Measurements from ENCODE around the gene CD8B.

The CD8B gene

GRCh38 chr2:86793752-86794151 is 67.9 kb downstream of the CD8B start:
- DNase-seq = peak; percentile 28

GRCh38 chr2:86791573-86791972 is 70.1 kb downstream of the CD8B start:
- peak; percentile 21 for DNase-seq

GRCh38 chr2:86790676-86791572 is 70.8 kb downstream of the CD8B start, which contains the start of gene CD8A:
Gene CD8A, minus strand, starts transcription at chr2:86790913. Its CDS starts 88 bp downstream, at chr2:86790825.
- peak; percentile 79 for DNase-seq

DNA sequence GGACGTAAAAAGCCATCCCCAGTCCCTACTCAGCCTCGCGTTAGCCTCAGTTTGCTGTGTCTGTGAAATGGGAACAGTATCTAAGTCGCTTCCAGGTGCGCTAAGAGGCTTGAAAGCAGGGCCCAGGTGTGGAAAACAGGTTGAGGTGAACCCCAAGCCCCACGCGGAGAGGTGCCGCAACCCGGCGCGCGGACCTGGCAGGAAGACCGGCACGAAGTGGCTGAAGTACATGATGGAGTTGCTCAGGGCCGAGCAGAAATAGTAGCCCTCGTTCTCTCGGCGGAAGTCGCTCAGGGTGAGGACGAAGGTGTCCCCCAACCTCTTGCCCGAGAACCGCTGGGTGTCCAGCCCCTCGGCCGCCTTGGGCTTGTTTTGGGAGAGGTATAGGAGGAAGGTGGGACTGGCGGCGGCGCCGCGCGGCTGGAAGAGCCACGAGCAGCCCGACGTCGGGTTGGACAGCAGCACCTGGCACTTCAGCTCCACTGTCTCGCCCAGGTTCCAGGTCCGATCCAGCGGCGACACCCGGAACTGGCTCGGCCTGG is 71.5 kb downstream of the CD8B start:
- DNase-seq = peak; percentile 36

DNA sequence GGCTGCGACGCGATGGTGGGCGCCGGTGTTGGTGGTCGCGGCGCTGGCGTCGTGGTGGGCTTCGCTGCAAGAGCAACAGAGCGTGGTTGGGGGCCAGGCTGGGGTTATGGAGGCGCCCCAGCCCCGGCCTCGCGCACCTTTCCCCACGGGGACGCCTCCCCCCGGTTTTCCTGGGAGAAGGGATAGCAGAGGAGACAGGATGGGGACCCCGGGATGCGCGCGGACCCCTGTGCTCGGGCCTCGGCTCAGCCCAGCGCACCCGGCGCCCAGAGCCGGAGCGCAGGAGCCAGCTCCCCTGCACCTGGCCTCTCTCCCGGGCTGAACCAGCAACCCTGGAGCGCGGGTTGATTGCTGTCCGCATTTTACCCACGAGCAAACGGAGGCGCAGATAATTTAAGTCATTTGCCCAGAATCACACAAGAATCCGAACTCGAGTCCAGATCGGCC is 72.0 kb downstream of the CD8B start:
- DNase-seq = peak; percentile 31

DNA sequence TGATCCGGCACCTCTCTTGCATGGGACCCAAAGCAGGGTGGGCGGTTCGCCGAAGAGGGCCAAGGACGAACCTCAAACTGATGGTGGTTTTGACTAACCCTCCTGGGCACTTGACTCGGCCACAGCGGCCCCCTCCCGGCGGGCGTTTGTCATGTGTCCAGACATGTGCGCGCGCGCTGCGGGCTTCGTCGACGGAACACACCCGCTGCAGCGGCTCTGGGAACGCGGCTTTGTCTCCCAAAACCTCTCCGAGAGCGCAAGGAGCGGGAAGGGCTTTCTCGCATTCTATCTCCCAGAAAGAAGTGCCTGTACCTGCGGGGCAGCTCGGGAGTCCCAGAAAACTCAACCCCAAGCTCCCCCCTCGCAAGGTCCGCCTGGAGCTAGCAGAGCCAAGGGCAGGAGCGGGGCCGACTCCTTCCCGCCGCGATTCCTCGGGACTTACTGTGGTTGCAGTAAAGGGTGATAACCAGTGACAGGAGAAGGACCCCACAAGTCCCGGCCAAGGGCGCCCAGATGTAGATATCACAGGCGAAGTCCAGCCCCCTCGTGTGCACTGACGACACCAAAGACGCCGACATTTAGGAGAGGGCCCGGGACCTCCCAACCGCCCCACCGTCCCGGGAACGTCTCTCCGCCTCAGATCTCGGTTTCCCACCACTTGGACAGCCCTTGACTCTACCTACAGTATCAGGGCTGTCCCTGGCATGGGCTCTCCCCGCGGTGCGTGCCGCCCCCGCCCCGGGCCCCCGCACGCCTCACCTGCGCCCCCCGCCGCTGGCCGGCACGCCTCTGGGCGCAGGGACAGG is 72.6 kb downstream of the CD8B start:
- DNase-seq = peak; percentile 44

DNA sequence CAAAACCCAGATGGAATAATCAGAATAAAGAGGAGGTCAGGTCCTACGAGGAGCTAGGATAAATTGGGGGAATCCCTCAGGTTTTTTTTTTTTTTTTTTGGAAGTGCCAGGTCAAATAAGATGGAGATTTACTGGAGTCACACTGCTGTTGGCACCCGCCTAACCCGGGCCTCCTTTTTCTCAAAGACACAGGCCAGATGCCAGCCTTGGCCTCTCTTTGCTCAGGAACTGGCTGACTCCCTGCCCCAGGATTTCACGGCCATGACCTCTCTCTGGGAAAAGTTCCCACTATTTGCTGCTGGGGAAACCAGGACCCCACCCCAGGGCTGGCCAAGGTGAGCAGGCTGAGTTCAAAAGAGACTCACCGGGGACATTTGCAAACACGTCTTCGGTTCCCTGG is 73.5 kb downstream of the CD8B start:
- no peak for DNase-seq

DNA sequence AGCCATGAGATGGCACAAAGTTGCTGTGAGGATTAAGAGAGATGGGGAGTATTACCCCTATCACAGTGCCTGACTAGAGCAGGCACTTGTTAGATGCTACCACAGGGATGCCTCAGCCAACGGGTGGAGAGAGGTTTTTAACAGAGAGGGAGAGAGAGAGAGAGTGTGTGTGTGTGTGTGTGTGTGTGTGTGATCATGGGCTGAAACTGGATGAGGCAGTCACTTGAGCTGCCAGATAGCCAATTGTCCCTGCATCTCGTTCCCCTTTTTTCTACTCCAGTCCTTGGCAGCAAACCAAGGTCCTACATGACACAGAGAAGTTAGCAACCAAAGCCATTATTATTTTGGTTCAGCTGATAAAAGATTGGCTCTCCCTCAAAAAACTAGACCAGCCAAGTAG is 74.0 kb downstream of the CD8B start:
- peak; percentile 34 for DNase-seq

- peak; percentile 63 for DNase-seq
Observed at GRCh38 chr2:86786001-86786536, 75.6 kb downstream of the CD8B start.

DNA sequence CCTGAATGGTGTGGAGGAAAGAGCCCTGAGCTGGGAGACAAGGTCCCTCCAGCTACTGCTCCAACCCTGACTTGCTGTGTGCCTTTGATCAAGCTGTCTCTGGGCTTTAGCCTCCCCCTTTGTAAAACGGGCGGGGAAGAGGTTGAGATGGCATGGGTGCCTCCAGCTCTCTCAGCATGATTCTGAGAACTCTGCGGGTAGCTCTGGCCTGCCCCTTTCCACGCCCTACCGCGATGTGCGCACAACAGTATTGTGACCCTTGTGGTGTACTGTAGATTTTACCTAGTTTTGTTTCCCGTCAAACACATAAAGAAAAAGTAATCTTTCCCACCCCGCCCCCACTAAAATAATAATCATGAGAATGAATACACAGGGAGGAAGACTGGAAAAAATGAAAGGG is 76.2 kb downstream of the CD8B start:
- DNase-seq = peak; percentile 78

DNA sequence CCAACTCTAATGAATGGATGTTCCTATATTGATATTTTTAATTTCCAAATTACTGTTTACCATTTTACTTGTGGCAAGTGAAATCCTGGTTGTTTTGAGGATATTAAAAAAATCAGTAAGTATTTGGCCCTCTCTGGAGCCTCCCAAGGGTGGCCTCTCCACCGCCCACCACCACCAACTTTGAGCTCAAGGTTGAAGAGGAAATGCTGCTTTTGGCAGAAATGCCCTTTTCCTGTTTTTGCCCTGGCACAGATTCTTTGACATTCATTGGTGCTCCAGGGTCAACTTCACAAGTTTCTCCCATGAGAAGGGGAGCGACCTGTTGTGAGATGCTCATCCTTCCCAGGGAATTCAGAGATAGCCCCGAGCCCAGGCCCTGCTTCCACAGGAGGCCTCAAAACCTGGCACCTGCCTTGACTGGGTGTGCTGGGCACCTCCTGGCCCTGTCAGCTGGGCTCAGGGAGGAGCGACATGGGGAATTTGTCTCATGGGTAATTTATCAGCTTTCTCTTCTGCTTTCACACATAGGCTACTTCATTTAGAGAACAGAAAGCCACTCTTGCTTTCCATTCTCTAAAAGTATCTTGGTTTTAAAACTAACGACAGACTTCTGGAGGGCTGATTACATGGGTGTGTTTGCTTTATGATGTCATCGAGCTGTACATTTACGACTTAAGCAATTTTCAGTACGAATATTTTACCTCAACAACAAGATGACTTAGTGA is 77.9 kb downstream of the CD8B start:
- no peak for DNase-seq

DNA sequence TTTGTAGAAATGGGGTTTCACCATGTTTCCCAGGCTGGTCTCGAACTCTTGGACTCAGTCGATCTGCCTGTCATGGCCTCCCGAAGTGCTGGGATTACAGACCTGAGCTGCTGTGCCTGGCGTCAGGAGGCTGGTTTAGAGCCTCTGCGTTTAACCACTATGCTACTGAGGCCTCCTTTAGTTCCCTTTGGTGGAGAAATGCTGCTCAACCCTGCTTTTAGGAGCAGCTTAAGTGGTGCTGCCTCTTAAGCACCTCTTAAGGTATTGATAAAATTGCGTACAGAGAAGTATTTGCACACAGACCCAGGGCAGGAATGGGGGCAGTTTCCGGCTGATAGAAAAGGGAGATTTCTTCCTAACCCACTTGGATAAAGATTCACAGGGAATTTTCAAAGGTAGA is 78.9 kb downstream of the CD8B start:
- no peak for DNase-seq

DNA sequence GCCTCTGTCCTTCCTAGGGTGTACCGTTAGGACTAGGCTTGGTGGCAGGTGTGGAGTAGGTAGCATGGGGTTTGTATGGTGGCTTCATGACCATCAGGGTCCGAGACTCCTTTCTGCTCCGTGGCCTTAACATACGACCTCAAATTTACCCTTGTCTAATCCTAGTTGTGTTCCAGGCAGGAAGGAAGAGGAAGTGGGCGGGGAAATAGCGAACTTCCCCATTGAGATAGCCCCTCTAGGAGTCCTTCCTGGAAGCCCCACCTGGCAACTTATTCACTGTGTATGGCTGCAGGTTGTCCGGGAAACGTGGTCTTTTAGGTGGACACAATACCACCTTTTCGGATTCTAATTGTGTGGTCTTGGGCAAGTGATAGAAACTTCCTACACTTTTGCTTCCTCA is 80.3 kb downstream of the CD8B start:
- no peak for DNase-seq

- no peak for DNase-seq
Observed at GRCh38 chr2:86779971-86780370, 81.7 kb downstream of the CD8B start.

DNA sequence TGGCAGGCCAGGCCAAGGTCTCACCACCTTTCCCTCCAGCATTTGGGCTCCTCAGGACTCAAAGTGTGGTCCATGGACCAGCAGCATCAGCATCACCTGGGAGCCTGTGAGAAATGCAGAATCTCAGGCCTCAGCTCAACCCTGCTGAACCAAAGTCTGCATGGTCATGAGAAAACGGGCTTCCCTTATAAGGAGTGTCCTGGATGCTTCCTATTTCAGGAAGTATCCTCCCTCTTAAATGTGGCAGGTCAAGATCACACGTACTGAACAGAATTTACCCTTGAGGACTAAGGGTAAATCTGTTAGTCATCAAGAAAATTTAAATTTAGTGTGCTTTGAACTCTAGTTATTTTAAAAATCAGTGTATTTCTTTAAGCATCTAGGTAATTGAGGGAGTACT is 82.7 kb downstream of the CD8B start:
- DNase-seq = no peak

DNA sequence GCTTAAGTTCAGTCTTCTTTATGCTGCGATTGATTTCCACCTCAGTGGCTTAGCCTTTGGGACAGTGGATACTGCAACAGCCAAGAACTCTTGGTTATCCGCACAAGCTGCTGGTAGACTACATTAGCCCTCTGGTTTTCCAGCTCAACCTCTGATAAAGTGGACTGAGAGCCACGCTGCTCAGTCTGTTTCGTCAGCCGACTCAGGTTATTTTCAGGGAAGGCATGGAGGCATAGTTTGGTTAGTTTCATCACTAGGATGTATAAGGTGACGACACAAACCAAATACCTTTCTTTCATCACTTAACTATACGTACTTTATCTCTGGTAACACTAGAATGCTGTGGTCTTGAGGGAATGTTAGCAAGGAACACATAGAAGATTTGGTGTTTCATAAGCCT is 85.2 kb downstream of the CD8B start:
- DNase-seq = no peak

DNA sequence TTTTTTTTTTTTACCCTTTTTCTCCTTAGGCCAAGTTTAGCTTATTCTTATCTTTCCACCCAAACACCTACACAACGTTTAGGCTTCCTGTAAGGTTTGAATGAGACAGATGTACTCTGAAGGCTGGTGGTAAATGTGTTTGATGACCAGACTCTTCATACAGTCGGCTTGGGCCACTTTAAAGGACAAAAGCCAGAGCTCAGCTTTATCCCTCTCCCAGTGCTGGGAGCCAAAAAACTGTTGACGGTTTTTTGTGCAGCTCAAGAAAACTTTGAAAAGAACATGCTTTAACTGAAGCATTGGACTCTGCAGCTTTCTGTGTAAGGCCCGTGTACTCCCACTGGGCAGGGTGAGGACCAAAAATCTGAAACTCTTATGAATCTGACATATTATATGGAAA is 86.3 kb downstream of the CD8B start:
- no peak for DNase-seq

GRCh38 chr2:86774862-86775261 is 86.8 kb downstream of the CD8B start:
- no peak for DNase-seq

- no peak for DNase-seq
Observed at GRCh38 chr2:86772611-86773010, 89.1 kb downstream of the CD8B start.

DNA sequence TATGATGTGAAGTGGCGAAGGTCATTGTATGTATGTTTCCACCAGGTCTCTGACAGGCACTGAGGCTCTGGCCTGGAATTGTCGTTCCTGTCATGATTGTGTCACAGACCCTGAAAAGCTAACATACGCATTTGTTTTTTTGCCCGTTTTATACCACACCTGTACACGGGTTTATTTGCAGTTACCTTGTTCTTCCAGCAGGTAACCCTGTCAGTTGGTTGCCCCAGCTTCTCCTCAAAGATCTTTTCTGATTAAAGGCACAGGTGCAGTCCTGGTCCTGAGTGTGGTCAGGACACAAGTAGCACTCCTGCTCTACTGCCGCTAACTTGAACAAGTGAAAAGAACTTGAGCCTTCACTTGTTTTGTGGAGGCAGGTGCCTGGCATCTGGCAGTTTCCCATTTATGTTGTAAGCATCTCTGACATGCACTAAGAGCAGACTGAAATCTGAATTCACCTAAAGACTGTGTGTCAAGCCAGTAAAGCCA is 90.8 kb downstream of the CD8B start:
- DNase-seq = no peak

DNA sequence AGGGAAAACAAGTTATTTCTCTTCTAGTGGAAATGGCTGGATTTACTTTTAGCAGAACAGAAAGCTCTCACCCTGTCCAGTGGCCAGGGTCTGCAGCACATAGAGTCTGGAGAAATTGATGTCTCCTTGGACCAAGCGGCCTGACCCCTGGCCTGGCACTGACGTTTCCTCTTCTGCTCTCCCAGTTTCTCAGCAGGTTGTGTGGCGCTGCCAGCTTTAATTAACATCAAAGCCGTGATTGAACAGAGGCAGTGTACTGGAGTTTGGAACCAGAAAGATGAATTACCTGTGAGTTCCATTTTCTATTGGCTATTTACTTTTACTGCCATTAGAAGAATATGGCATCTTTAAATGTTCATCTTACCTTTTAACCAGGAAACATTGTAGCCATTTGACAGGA is 91.8 kb downstream of the CD8B start:
- no peak for DNase-seq

DNA sequence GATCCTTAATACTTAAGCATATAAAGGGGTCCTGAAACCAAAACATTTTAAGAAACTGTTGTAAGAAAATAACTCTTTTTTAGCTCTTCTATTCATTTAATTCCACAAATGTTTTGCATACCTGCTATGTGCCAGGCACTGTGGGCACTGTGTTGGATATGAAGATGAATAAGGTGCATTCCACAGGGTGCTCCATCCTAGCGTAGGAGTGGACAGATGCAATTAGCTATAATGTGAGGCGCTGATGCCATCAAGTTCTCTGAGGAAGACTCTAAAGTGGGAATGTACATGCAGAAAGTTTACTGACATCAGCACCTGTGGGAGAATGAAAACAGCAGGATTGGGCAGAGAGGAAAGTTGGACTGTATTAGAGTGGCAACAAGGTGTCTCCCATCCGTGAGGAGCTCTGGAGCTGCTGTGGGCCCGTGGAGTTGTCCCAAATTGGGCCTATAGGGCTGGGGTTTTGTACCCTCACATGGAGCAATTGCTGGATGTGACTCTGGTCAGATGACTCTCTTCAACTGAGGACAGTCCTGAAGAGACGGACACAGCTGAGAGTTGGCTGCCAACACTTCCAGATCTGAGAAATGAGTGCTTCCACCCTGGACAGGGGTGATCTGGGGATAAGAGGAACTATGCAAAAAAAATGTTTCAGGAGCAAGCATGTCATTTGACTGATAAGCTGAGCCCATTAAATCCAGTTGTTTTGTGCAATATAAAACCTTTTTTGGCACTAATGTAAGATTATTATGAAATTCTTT is 93.3 kb downstream of the CD8B start:
- DNase-seq = no peak

Measured in activated CD8-positive, alpha-beta memory T cell treated with anti-CD3 and anti-CD28 coated beads, Interleukin-2, amount 50 U/mL, for 4 hours (primary cell).